Stimulated activated CD8-positive, alpha-beta memory T cell treated with anti-CD3 and anti-CD28 coated beads, Interleukin-15, amount 100 ng/mL, for 48 hours (primary cell): Measurements from ENCODE around the gene LRTM2.

ENCODE experiments used
- DNase-seq, 2 donors: peaks; one replicate each; pipeline ENCODE4 v3.0.0-alpha.2; 2020; ENCODE audit warnings: low read depth in 2 of 2

LRTM2 gene

DNA sequence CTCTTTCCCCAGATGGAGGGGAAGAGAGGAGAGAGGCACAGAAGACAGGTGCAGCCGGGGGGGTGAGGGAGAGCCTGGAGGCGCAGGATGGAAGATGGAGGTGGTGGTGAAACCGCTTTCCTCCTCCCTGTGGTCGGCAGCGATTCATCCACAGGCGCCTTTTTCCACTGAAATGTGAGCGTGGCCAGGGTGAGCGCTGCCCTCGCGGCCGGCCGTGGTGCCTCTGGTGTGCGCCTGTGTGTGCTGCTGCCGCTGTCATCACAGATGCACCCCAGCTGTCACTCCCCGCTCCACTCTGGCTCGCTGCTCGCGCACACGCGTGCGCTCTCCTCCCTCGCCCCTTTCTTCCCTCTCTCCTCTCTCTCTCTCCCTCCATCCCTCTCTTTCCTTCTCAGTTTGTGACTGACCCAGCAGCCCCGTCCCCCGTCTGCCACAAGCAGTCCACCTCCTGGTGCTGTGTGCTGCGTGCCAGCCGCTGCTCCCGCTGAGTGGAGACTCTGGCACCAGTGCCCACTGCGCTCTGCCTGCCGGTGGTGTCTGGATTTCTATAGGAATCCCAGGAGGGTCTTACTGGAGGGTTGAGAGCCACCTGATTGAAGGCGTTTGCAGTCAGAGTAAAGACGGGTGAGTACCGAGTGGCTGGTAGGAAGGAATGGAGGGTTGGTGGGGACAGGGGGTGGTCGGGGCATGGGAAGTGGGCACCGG, at the start of gene LRTM2:
Gene LRTM2, plus strand, starts transcription at position 375 of the 705 bp plus-strand sequence. CDS start 7,584 bp downstream, outside the sequence.
- no peak for DNase-seq

DNA sequence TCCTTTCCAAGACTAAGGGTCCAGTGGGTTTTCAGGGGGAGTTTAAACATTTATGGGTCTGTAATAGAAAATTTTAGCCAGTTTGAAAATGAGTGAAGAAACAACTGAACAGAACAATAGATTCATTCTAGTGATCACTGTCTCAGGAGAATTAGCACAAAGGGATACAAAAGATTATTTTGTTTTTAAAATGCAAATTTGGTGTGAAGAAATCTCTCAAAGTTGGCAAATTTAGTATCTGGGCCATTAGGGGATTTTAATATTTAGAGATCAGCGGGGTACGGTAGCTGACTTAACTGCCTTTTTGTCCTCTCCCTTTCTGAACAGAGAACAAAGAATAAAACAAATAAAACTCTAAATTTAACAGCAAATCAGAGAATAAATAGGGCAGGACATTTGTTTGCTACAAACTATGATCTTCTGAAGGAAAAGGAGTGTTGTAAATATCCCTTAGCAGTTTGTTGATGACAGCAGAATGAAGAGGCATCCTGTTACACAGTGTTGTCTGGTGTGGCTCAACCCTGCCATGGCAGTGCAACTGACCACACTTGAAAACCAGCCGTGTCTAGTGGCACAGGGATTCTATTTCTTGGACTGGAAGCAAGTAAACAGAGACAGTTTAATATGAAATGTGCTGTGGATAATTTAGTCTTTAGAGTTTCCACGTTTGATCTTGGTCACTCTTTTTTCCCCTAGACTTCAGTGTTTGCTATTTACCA, 46.3 kb upstream of the LRTM2 start:
- DNase-seq: no peak

DNA sequence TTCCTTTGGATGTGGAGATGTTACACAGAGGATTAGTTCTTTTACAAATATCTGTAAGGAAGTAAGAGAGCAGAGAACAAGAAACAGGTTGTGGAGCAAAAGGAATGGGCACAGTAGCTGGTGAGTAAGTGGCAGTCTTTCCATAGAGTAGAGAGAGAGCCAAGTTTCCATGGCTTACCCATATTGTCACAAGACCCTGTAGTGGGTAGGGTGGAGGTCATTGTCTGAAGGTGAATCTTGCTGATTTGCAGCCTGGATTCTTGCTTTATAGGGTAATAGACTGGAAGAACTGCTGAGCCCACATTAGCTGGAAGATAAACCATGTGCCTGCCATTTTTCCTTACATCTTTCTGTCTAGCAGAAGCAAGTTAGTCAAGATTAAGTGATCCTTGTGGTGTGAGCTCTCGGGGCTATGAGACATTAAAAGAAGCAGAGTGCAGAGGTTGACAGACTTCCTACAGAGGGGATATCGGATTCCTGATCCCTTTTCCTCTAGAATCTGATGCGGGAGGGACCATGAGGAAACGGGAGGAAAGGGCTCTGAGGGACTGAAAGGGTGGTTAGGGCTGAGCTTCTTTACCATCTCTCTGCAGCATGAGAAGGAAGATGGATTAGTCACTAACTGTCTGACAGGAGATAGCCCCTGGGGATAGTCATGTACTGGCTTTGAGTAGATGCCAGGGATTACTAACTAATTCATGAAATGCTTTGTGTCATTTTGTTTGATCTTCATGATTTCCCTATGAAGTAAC, 44.0 kb upstream of the LRTM2 start:
- no peak for DNase-seq

DNA sequence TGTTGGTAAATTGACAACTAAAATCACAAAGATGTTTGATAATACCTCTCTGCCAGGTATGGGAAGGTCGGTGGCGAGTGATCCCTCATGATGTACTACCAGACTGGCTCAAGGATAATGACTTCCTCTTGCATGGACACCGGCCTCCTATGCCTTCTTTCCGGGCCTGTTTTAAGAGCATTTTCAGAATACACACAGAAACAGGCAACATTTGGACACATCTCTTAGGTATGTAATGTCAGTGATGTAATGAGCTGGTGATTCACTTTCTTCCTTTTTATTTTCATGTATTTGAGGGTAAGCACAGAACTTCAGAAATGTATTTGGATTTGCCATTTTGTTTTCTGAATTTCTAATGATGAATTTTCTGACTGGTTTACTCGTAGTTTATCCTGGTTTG, 42.6 kb upstream of the LRTM2 start:
- no peak for DNase-seq

DNA sequence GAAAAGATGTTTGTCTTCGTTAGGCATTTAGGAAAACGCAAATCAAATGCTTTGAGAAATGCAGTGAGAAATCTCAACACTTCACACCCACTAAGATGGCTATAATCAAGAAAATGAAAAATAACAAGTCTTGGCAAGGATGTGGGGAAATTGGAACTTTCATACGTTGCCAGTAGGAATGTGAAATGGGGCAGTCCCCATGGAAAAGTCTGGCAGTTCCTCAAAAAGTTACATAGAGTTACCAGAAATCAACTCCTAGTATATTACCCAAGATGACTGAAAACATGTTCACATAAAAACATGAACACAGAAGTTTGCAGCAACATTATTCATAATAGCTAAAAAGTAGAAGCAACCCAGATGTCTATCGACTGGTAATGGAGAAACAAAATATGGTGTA, 41.5 kb upstream of the LRTM2 start:
- no peak for DNase-seq

DNA sequence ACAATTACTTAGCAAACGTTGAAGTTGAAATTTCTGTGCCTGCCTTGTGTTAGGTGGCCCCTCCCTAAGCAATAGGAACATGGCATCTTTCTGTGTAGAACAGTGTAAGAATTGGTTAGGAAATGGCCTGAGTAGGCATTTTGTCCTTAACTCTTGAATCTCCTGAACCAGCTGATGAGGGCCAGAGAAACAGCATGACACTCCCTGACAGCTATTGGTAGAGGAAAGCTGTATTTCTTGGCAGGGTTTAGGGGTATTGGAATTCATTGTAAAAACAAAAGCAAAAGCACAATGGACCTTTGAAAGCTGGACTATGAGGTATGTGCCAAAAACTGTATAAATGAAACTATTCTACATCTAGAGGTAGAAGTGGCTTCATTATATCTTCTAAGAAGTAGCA, 40.6 kb upstream of the LRTM2 start:
- no peak for DNase-seq

DNA sequence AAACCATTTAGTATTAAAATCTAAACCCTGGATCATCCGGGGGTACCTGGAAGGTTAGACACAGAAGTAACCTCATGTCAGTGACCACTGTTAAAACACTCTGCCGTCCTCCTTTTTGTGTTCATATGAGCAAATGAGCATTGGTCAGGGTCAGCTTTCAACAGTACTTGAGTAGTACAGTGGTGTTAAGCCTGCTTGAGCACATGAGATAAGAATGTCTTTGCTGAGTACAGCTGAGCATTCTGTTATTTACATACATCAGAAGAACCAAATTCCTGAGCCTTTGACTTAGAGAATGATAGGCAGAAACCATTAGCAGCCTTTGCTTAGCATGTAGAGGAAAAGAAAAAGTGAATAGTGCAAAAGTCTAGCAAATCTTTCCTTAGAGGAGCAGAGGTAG, 38.6 kb upstream of the LRTM2 start:
- DNase-seq: no peak

DNA sequence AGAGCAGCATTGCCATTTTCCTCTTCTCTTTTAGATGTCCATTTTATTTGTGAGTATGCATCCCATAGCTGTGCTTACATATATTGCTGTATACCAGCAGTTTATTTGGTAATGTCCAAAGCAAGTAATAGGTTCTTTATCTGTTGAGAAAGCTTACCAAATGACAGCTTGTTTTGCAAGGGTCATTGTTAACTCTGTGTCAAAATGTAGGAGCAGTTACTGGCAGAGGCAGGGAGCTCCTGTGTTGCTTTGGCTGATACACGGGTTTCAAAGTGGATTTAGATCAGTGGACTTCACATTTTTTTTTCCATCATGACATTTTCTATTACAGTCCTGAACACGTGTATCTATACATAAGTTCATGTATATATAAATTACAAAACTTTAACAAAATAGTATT, 38.1 kb upstream of the LRTM2 start:
- DNase-seq: no peak

DNA sequence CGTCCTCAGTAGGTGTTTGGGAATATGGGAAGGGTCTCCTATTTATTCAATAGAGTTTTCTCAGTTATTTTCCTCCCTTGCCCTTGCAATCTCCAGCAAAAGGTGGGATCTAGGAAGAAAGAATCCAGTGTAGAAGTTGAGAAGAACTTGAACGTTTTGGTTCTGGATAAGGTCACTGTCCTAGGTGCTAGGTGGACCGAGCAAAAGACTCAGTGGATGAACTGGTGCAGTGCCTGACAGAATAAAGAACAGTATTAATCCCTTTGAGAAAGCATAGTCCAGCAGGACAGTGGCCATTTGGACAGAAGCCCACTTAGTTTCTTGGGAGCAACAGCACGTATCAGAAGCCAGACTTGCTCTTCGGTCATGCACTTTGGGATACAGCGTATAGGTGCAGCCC, 32.7 kb upstream of the LRTM2 start:
- DNase-seq: no peak

DNA sequence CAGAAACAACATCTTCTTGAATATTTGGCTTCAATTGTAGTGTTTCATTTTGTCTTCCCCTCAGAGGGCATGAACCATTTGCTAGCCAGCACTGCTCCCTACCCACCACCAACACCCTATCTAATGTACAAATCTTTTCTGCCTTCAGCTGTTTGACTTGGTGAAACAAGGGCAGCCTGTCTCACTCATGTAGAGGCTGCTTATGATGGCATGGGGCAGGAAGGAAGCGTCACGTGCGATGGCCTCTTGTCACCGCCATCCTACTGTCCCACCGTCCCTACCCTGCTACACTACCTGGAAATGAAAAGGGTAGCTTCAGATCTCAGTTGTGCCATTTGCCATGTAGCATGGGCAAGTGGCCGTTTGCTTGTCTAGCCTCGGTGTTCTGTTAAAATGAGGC, 29.9 kb upstream of the LRTM2 start:
- no peak for DNase-seq

DNA sequence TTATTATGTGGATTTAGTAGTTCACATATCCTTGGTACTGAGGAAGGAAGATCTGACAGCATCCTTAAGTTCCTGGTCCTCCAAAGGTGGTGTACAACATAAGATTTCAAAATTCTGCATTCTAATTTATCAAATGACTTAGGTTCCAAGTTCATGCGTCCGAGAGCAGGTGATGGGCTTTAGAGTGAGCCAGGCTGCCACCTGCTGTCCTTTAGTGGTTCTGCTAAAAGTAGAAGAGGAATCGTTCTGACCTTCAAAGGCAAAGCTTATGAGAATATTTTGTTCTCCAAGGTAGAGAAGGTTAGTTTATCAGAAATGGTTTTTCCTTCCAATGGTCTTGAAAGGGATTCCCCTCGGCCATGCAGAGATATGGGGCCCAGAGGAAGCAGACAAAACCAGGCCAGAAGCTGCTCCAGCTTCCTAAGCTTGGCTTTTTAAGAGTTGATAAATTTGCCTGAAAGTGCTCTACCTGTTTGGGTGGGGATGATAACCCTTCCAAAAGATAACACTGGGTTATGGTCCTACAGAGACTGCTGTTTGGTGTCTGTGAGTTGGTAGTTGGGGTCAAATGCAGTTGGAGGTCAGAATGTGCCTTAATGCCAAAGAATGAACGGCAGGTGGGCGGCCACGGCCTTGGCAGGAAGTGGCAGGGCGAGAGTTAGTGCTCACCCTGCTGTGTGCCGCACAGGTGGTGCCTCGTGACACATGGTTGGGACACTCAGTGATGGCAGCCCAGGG, 29.1 kb upstream of the LRTM2 start:
- peak; percentile 29 to 36 for DNase-seq

DNA sequence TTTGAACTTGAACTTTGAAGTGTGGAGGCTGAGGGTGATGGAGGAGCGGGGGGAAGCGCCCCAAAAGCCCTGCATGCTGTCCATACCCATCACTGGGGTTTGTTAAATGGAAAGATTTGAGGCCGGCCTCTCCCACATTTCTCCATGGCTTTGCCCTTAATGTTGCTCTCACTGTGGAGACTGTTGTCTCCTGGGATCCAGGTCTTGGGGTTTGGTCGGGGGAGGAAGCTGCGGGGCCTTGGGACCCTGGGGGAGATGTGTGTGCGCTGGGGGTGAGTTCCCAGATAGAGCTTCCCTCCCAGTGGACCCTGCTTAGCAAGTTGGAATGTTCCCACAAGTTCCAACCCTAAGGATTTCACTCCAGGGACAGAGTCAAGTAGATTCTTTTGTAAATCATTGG, 28.0 kb upstream of the LRTM2 start:
- no peak for DNase-seq

DNA sequence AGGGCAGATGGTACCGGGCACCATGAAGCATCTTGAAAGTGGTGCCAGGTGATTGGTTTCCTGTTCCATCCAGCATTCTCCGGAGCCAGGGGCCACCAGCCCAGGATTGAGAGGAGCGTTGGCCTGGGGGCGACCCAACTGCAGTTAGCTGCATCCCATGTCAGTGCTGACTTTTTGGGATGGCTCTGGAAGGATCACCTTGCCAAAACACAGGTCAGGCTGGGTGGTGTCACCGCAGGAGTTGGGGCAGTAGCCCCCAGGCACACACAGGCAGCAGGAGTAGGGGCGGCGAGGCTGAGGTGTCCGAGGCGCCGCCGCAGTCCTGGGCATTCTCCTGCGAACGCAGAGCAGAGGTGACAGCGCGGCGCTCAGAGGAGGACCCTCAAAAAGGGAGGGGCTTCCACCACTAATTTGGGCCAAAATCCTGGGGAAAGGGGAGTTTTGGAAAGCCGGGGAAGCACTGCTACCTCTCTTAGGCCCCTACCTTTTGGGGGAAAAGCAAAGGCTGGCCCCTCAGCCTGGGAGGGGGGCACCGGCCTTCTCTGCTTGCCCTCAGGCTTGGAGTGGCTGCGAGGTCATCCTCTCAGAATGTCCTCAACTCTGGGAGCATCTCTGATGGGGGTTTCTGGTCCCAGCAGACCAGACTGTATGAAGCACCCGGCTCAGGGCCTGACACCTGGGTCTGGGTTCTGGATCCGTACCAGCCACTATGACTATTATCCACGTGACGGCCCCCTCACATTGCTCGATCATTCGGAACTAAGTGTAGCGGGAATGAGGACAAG, 26.7 kb upstream of the LRTM2 start:
- DNase-seq: no peak

DNA sequence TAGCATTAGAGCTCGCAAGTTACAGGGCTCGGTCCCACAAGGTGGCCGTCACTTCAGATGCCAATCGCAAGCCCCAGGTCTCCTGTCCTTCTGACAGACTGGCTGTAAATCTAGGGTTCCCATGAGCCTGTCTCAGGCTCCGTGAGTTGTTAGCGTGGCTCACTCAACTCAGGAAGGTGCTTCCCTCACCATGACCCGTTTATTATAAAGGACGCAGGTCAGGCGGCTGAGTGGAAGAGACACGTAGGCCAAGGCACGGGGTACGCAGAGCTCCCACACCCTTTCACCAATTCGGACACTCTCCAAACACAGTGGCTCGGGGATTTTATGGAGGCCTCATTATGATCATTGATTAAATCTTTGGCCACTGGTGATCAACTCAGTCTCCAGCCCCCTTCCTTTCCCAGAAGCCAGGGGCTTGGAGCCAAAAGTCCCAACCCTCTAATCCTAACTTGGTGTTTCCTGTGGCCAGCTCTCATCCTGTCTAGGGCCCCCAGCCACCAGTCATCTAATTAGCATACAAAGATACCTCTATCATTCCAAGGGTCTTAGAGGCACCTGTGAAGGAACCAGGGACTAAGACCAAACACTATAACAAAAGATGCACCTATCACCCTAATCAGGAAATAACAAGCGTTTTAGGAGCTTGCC, 25.8 kb upstream of the LRTM2 start:
- DNase-seq: no peak

DNA sequence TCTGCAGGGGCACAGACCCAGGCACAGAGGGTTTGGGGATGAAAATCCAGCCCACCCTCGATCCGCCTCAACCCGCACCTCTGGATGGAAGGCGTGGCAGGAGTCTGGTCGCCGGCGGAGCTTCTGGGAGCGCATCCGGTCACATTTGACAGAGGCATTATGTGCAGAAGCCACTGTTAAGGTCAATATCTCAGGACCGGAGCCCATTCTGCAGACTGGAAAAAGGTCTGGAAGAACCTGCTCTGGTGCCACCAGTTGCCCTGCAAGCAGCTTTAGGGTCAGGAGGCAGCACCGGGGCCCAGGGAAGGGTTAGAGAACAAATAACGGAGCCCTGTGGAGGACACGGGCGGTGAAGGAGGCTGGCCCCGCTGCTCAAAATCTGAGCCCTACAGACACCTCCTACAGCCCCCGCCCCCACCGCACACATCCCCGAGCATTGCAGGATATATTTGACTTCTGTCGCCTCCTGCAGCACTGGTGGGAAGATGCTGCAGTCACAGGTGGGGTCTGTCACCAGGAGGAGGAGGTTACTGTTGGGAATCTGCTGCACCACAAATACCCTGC, 25.1 kb upstream of the LRTM2 start:
- no peak for DNase-seq

DNA sequence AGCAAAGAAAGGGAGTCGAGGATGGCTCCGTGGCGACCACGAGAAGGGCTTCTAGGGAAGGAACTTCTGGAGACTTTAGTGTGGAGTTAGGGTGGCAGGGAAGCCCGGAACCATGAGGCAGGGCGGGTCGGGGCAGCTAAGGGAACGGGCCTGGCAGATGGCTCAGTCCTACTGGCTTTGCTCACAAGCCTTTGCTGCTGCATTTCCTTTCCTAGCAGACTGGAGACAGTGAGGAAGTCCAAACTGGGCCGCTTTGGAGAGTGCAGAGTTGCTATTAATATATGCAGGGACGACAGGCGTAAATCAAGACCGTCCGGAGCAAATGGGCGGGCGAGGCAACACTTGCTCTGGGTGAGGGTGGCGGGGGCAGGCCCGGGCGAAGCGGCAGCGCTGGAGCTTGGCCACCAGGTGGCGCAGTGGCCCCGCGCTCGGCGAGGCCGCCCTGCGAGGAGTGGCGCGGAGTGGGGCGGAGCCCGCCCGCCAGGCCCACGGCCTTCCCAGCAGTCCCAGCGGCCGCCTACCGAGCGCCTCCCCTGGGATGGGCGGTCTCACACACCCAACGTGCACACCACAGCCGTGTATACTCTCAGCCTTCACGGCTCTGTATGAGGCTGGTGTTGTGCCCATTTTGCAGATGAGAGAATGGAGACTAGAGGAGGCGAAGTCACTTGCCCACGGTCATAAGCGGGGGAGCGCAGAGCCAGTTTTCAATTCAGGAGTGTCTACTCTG, 24.4 kb upstream of the LRTM2 start:
- peak; percentile 92 to 93 for DNase-seq

DNA sequence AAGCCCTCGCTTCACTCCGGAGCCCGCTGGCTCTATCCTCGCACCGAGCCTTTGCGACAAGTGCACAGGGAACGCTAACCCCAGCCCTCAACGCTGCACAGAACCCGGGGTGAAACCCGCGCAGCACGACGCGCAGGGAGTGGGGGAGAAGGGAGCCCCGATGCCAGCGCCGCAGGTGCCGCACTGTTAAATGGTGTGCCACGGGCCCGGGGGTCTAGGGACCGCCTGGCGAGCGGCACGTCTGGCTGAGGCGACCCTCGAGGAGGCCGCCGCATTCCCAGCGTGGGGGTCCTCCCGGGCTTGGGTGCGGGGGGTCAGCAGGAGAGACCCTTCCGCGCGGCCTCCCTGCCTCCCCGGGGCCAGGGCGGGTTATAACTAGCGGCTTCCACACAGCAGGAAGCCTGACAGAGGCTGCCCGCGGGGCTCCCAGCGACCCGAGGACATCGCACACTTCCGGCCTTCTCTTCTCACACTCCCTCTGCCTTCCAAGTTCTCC, 23.8 kb upstream of the LRTM2 start:
- DNase-seq: peak; percentile 29 to 31

DNA sequence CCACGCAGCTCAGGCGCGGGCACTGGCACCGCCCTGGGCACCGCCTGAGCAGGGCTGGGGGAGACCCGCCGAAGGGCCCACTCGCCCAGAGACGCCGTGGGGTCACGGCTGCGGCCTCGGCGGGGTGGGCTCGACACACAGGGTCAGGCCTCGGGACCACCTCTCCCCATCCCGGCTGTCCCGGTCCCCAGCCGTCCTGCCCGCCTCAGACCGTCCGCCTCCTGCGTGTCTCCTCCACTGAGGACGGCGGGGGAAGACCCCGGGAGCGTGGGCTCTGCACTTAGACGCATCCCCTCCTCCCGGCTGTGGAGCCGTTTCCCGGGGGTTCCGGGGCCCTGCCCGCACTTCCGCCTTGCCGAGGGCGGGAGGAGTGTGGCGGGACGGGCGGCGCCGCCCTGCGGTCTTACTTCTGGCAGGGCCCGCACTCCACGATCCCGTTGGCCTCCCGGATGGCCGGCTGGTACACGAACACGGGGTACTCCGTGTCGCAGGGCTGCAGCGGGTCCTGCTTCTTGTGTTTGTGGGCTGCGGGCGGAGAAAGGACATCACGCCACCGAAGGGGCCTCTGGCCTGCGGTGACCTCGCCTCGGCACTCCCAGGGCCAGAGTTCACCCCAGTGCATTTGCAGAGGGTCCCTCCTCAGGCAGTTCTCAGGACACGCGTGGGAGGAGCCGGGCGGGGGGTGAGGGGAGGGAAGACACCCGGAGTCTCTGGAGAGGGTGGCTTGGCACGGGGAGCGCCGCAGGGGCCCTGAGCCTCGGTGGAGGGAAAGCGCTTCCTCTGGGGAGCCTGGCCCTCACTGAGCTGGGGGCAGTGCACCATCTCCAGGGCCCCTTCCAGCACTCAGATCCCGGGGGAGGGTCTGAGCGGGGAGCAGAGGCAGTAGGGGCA, 23.1 kb upstream of the LRTM2 start:
- DNase-seq: peak; percentile 38 to 47
